HG03025 (cell line): Measurements from ENCODE around the gene TPH1.

Experiments
- ATAC-seq: cut with Tn5 transposase; IDR thresholded peaks from one replicate; pipeline ENCODE4 v1.9.1; 2021; ENCODE audit warnings: mild to moderate bottlenecking, moderate library complexity; ENCODE audit not compliant: unreplicated experiment, low FRiP score

TPH1 gene

DNA sequence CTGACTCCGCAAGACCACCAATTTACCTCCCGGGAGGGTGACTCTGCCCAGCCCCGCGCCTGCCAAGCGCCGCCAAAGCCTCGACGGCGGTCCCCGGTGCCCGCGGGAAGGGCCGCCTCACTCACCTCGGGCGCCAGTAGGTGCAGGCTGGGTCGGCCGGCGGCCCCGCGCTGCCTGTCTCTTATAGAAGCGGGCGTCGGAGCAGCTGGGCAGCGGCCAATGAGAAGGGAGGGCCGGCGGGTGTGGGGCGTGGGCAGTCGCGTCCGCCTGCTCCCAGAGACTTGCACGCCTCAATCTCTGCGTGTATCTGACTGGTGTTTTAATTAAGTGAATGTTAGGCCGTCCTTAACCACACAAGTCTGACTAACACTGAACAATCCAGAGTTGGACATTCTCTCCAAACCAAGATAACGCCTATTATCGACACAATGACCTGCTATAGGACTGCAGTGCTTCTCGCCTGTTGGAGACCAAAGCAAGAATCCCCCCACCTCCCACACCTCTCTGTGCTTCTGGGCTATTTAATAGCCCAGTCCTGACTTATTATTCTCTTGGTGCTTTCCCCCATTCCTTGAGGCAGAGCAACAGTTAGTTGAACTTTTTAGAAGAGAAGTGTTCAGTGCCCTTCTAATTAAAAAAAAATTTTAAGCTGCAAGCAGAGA lies at the start of gene TPH1:
Gene TPH1, minus strand, starts transcription at position 154 of the 662 bp plus-strand sequence. CDS start 5,507 bp downstream, outside the sequence.
- no peak for ATAC-seq

DNA sequence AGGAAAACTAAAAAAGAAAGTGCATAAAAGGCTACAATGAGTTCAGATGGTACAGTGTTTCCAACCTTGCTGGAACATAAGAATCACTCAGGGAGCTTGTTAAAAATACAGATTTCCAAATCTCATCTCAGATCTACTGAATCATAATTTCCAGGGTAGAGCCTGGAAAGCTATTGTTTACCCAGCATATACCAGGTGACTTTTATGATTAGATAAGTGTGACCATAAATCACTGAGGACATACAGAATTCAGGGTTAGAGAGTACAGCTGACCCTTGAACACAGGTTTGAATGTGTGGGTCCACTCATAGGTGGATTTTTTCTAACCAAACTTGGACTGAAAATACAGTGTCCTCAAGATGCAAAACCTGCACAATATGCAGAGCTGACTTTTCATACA lies 47.9 kb upstream of the TPH1 start:
- ATAC-seq: no peak

DNA sequence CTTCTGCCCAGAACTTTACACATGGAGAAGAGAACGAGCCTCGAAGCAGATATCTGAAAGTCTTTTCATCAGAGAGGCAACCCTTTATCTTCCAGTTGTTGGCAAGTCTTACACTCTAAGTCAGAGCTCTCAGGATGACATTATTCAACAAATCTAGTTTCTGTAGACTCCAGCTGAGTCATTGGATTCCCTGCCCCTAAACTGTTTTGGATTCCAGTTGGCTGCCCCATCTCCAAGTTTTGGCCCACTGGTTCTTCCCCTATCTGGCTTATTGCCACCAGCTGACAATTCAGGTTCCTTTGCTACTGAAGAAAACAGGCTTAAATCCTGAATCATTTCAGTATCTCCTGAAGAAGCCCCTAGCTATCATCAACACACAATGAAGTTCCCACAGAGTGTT lies 45.7 kb upstream of the TPH1 start:
- ATAC-seq: no peak

DNA sequence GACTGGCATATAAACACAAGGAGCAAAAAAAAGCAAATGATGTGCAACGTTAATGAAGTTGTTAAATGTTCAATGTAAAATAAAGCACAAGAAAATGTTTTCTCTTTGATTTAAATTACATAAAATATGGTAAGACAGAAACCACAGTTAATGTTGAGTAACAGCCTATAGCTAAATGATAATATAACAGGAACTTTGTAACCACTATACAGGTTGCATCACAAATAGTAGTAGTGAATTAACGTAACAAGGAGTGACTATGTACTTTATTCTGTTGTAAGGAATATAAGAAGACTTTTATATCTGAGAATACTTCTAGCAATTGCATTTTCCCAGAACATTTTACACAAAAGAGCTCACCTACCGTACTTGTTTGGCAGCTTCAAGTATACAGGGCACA lies 42.9 kb upstream of the TPH1 start:
- ATAC-seq: no peak

DNA sequence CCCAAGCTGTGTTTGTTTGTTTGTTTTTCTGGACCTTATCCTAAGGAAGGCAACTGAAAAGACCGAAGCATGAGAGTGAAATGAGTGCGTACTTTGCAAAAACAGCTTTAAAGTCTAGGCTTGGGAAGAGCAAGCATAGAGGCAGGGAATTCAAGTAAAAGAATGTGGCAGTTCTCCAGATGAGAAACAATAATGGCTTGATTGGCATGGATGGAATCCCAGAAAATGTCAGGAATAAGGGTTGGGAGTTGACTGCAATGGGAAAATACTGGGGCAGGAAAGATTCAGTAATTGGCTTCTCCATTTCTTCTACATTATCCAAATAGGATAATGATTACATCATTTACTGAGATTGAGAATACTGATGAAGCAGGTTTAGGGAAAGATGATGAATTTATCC lies 42.3 kb upstream of the TPH1 start:
- no peak for ATAC-seq

DNA sequence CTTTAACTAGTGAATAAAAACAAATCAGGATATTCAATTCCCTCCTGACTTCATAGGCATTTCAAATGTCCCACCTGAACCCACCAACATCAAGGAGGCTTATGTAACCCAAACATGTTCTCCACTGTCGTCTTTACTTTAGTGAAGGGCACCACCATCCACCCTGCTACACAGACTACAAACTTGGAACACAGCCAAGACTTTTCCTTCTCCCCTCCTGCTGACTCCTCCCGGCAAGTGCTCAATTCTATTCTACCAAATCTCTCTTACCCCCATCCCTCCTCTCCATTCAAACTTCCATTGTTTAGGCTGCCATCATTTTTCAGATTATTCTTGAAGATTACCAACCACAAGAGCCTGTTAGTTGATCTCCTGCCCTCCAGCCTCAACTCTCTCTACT lies 35.5 kb upstream of the TPH1 start:
- no peak for ATAC-seq

DNA sequence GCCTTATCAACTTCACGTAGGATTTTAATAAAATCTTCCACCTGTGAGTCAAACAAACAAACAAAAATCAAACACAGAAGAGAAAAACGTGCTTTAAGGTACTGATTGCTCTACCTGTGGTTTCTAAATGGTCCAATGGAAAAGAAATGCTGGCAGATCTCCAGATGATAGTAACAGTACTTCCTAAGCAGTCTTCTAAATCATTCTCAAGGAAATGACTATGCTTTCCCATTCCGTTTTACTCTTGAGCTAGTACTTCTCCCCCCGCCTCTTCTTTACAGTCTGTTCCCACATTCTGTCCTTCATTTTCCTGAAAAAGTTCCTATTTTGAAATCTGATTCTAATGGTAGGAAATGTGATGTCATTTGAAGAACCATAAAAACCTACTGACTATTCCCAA lies 34.4 kb upstream of the TPH1 start:
- ATAC-seq: no peak

DNA sequence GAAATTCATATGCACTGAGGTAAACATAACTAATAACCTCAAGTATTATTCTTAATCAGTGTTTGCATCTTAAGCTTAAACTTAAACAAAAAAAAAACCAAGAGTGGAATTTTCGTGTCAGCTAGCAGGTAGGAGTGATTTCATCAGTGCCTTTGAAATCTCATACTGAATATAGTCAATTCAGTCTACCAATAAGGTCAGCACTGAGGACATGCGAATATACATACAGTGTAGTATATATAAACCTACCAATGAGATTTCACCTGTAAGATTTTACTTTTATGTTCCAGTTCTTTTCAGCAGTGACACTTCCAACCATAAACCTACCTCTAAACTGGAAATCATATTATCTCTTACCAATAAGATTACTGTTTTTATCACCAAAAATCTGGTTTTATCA lies 32.8 kb upstream of the TPH1 start:
- no peak for ATAC-seq

DNA sequence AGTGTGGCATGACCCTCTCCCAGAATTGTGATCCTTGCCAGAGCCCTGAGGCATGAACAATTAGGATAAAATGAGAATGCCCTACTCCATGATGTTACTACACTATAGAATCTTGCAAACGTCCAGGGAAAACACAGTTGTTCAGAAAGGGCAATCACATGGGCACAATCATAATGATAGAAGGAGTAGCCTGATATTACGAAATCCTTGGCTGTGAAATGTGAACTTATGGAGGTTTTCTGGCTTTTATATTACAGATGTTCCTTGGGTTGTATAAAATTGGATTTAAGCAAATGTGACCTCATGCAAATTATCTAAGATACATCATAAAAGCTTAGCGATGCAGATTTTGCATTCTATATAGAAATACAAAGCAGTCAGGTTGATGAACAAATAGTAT lies 29.4 kb upstream of the TPH1 start:
- no peak for ATAC-seq

DNA sequence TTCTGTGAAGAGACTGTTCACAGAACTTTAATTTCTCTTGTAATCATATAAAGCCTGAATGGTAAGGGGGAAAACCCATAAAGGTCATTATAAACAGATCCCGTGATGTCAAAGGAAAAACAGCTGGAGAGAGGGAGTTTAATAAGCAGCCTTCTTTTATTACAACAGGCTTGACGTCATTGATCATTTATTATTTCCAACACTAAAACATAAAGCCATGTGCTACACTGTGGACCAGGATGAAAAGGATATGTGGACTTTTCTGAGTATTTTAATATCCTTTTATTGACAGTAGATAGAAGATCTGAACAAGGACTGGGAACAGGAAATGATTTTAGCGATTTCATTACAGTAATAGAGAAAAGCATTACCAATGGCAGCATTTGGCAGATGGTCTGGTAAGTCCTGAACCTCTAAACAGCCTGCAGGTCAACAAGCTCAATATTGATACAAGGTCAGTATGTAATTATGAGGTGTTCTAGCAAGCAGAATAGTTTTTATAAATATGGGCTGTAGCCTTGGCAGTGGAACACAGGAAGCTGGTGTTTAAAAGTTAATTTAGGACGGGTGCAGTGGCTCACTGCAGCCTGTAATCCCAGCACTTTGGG lies 25.1 kb upstream of the TPH1 start:
- ATAC-seq: no peak

DNA sequence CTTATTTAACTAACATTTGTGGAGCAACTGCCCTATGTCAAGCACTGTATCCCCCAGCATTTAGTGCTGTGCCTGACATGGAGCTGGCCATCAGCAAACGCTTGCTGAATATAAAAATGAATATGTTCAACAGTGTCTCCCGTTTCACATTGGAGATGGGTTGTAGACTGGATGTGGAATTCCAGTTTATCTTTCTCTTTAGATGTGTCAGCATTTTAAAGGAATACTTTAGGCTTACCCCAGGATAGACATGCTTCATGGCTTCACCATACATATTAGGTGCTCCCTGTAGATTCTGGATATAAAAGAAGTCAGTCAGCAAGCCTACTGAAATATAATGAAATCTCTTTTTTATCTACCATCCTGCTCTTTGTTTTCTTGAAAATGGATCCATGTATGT lies 21.3 kb upstream of the TPH1 start:
- ATAC-seq: no peak

DNA sequence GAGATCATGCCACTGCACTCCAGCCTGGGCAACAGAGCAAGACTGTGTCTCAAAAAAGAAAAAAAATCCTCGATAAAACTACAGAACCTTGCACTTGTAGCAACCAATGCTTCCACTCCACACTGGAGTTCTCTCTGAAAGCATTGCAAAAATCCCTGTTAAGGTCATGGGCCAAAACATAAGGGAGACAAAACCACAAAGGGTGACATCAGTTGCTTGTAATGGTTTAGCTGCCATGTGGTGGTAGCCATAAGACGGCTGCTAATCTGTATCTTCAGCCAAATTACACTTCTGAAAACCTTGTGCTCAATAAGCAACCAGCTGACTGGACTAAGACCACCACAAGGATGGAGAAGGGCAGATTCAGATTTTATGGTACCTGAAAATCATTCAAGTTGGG lies 20.6 kb upstream of the TPH1 start:
- no peak for ATAC-seq

DNA sequence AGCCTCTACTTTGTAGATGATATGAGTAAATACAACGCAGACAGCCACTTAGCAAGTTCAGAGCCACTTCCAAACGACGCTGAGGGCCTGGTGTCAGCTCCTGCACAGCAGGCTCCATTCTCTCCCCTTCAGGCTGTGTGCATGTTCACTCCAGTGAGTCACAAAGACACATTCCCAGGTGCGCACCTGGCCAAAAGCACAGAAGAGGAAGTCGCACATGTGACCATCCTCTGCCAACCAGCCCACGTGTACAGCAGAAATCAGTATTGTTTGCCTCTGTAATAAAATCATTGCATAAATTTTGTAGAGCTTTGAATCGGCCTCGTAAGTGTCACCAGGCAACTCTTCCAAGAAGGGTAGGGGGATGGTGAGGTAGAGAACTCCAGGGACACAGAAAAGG lies 19.5 kb upstream of the TPH1 start:
- ATAC-seq: no peak

DNA sequence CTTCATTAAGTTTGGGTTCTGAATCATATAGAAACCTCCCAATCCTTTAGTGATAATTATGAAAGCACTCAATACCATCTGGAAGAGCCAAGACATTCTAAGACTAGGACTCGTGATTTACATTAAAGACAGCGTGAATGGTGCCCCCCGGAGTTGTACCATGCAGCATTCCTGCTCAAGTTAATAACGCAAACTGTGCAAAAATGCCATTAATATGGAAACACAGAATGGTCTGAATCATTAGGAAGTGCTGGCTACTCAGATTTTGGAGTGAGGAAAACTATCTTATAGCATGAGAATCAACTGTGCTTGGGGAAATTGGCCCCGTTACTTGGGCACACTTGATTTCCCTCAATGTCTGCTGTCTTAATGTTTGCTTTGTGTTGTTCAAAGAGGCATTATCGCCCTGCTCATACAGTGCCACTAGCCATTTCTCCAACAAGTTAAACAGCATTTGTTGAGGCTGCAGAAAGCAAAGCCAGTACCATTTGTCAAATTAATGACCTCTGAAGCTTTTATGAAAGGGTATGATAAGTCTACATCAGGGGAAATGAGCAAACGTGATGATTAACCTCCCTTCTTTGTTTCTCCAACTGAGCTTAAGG lies 18.5 kb upstream of the TPH1 start:
- no peak for ATAC-seq

DNA sequence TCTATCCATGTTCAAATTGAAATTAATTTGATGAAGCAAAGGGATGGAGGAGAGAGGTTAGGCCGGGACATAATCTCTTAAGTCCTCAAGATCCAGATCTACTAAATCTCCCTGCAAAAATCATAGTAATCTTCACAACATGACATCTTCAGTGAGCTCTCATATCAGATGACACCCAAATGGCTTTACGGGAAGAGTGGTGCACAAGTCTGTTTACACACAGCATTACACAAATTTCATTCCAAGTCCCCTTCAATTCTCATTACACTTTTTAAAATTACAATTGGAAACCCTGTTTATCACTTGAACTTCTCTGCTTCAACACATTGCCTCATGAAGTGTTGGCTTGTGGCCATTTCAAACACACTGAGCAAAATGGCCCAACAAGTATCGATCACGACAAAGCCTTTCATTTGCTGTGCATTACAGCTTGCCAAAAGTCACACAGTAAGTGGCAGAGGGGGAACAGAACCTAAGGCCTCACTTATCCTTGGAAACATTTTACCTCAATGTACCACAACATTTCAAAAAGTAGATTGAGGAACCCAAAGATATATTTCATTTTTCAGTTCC lies 17.9 kb upstream of the TPH1 start:
- no peak for ATAC-seq

DNA sequence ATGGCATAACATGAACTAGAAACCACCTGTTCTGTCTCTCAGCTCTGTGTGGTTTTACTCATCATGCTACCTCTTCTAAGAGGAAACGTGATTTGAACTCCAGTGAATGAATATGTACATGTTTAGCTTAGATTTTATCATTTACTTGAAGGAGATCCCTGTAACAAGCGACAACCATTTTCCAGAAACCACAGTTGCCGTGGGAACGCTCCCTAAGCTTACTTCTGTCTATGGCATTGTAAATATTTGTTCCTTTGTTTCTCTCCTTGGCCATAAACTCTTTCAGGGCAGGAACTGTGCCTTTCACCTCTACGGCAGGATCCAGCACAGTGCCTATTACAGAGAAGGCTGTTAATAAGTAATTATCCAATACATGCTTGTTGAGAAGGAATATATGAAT lies 17.1 kb upstream of the TPH1 start:
- ATAC-seq: no peak

DNA sequence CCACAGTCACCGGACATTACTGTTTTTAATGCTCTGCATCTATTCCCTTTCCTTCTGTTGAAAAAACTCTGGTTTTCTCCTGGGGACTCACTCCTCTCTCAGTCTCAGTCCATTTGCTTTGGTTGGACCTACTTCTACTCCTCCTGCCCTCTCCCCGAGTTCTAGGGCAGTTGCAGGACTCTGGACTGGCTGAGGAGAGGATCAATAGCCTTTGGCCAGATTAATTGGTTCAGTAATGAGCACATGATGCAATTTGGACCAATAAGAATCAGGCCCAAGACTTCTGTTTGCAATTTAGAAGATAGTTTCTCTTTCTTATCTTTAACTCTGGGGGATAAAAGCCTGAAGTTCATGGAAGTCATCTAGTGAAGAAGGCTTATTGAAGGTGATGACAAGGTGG lies 15.3 kb upstream of the TPH1 start:
- ATAC-seq: no peak

DNA sequence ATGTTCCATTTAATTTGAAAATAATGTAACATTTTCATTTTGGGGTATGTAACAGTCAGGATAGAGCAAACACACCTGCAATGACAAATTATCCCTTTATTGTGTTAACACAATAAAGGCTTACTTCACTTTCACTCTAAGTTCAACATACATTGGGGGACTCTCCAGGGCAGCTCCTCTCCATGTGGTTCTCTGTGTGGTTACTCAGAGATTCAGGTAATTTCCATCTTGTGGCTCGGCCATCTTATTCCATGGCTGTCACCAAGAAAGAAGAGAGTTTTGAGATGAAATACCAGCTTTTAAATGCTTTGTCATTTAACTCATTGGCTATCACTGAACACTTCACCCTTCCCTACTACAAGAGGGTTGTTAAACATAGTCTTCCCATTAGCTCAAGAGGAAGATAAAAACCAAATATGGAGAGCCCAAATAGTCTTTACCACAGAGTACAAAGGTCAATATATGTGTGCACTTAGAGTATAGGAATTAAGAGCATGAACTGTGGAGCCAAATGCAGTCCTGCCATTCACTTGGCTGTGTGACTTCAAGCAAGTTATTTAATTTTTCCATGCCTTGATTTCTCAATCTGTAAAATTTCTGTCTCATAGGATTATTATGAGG lies 10.6 kb upstream of the TPH1 start:
- no peak for ATAC-seq

DNA sequence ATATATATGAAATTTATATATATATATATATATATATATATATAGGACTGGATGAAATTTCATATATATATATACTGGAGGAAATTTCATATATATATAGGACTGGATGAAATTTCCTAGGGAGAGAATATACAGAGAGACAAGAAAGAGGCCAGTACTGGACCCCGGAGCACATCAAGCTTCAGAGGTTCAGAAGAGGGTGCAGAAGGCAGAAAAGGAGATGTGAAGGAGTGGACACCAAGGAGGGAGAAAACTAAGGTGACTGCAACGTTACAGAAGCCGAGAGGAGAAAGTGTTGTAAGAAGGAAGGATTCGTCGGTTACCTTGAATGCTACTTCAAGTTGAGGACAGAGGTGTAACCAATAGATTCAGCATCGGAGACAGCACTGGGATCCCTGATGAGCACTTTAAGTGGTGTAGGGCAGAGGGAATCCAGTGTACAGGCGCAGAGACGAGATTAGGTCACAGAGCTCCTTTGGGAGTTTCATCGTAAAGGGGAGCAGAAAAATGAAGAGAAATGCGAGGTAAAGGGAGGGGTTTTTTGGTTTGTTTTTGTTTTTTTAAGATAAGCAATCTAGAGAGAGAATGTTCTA lies 8.5 kb upstream of the TPH1 start:
- no peak for ATAC-seq

DNA sequence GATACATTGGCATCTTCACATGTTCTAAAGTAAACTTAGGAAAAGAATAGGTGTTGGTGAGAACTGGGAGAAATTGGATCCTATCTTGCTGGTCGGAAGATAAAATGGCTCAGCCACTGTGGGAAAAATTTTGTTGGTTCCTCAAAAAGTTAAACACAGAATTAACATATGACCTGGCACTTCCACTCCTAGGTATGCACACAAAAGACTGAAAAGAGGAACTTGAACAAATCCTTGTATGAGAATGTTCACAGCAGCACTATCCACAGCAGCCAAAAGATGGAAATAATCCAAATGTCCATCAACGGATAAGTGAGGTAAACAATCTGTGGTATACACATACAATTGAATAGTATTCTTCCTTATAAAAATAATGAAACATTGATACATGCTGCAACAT lies 4.8 kb upstream of the TPH1 start:
- no peak for ATAC-seq

DNA sequence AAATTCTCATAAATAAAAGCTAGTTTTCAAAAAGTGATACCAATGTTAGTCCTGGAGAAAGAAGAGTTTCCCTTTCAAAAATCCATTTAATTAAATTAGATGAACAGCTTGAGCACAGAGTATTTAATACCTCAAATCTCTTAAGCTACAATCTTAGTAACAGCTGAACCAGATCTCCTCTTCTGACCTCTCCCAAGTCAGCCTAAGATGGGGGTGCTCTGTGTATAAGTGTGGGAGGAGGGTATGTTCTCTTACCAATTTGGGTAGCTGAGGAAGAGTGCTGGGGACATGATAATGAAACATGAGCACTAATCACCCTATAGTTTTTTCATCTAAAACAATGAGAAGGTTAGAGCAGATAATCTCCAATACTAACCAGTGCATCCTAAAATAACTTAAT lies 9.6 kb downstream of the TPH1 start:
- no peak for ATAC-seq
